GM12878 (cell line): ENCODE measurements around the gene LSAMP. TPM values are rescaled to one million over a fixed set of nuclear protein-coding genes. Genes with fewer than 3 reads are reported as not detected.

Experiments
- ATF2 ChIP-seq: IDR thresholded peaks from 2 replicates; pipeline ENCODE4 v1.6.1; 2012; ENCODE audit warnings: low read length, inconsistent platforms
- CHD1 ChIP-seq: IDR thresholded peaks from 2 replicates; pipeline ENCODE4 v1.6.1; 2012; ENCODE audit warnings: low read depth, low read length, improper control_type of control experiment
- EGR1 ChIP-seq, 2 experiments: IDR thresholded peaks; 1 replicate in 1 of 2; 2 replicates in 1 of 2; pipeline ENCODE4 v1.6.1; 2011 to 2012; ENCODE audit warnings: low read depth in 2 of 2, low read length in 2 of 2, borderline replicate concordance in 1 of 2, mild to moderate bottlenecking in 1 of 2, moderate library complexity in 1 of 2
- EZH2 ChIP-seq: IDR thresholded peaks from 2 replicates; pipeline ENCODE4 v1.6.1; 2012; ENCODE audit warnings: low read depth, mild to moderate bottlenecking, control low read depth, inconsistent platforms, low read length, borderline replicate concordance; ENCODE audit not compliant: control insufficient read depth
- FOXM1 ChIP-seq: IDR thresholded peaks from 2 replicates; pipeline ENCODE4 v1.6.1; 2012; ENCODE audit warnings: low read depth, mild to moderate bottlenecking, inconsistent platforms, low read length, moderate library complexity
- HDAC2 ChIP-seq: fragments of 200-600 bp; sonication (generic); IDR thresholded peaks from 2 replicates; pipeline ENCODE4 v1.6.1; 2017
- IRF3 ChIP-seq: fragments of 450-650 bp; IDR thresholded peaks from 2 replicates; pipeline ENCODE4 v1.6.1; 2014; ENCODE audit warnings: mild to moderate bottlenecking
- LARP7 ChIP-seq: fragments of 450-650 bp; IDR thresholded peaks from 2 replicates; pipeline ENCODE4 v1.6.1; 2017; ENCODE audit warnings: mild to moderate bottlenecking
- MEF2A ChIP-seq: IDR thresholded peaks from 2 replicates; pipeline ENCODE4 v1.6.1; 2011; ENCODE audit warnings: low read depth, mild to moderate bottlenecking, low read length, moderate library complexity; ENCODE audit not compliant: insufficient read depth
- MYB ChIP-seq: fragments of 150-350 bp; IDR thresholded peaks from 2 replicates; pipeline ENCODE4 v1.6.1; 2014; ENCODE audit warnings: mild to moderate bottlenecking, low read depth, low read length, borderline replicate concordance
- NBN ChIP-seq: fragments of 450-650 bp; IDR thresholded peaks from 2 replicates; pipeline ENCODE4 v1.6.1; 2016
- PAX5 ChIP-seq: IDR thresholded peaks from 2 replicates; pipeline ENCODE4 v1.6.1; 2011; ENCODE audit warnings: low read depth, low read length, borderline replicate concordance
- POLR2A ChIP-seq: IDR thresholded peaks from 2 replicates; pipeline ENCODE4 v1.6.1; 2011; ENCODE audit warnings: low read depth, mild to moderate bottlenecking, low read length
- RELA ChIP-seq: fragments of 450-650 bp; IDR thresholded peaks from 2 replicates; pipeline ENCODE4 v1.8.0; 2014; ENCODE audit warnings: borderline replicate concordance; ENCODE audit not compliant: partially characterized antibody
- SP1 ChIP-seq: IDR thresholded peaks from one replicate; pipeline ENCODE4 v1.6.1; 2011; ENCODE audit warnings: low read depth, low read length
- TARDBP ChIP-seq: IDR thresholded peaks from 2 replicates; pipeline ENCODE4 v1.6.1; 2016; ENCODE audit warnings: borderline replicate concordance
- ZNF622 ChIP-seq: fragments of 450-650 bp; IDR thresholded peaks from 2 replicates; pipeline ENCODE4 v1.6.1; 2017; ENCODE audit warnings: mild to moderate bottlenecking, inconsistent platforms
- polyA plus RNA-seq, 11 experiments: library from polyadenylated mRNA; depleted of rRNA in 4 of 11; unstranded in 6 of 11; stranded (reverse) in 5 of 11; fragments of >200 nt; fragmentation: Nextera tagmentation in 4 of 11; fragmentation: Illumina TruSeq in 1 of 11; extraction: Ambion mirVana in 4 of 11; extraction: Trizol in 1 of 11; gene quantifications; 1 replicate in 1 of 11; 2 replicates in 10 of 11; pipeline versions ENCODE4 v1.2.1 to v1.2.3, GENCODE V29; 2011 to 2016; ENCODE audit warnings: inconsistent platforms in 2 of 11, missing spikeins in 2 of 11, low read depth in 1 of 11
- total RNA-seq, 4 experiments: library from RNA; depleted of rRNA in 3 of 4; stranded (reverse); fragments of >200 nt in 3 of 4; fragmentation: Illumina TruSeq in 1 of 4; extraction: Trizol in 1 of 4; gene quantifications; 2 replicates each; pipeline versions ENCODE4 v1.2.1 to v1.2.3, GENCODE V29; 2013 to 2021
- TF ChIP-seq, protein P1 (sequence below): IDR thresholded peaks from 2 replicates; pipeline ENCODE4 v1.6.1; 2012; ENCODE audit warnings: improper control_type of control experiment, low read depth, low read length; ENCODE audit not compliant: insufficient replicate concordance
- TF ChIP-seq, protein P2 (sequence below): IDR thresholded peaks from 2 replicates; pipeline ENCODE4 v1.6.1; 2011; ENCODE audit warnings: borderline replicate concordance, low read depth, mild to moderate bottlenecking, moderate library complexity, low read length; ENCODE audit not compliant: insufficient read depth, poor library complexity, severe bottlenecking
- TF ChIP-seq, protein P3 (sequence below): IDR thresholded peaks from 2 replicates; pipeline ENCODE4 v1.6.1; 2011; ENCODE audit warnings: mild to moderate bottlenecking, low read depth, low read length, moderate library complexity; ENCODE audit not compliant: insufficient replicate concordance

LSAMP gene
- total and polyA plus RNA-seq, 10 of the 15 experiments (the other 5 are each of a cell fraction or from before 2014, with no cell fraction given): 2.0 to 12.7 (median 6.5) TPM

DNA sequence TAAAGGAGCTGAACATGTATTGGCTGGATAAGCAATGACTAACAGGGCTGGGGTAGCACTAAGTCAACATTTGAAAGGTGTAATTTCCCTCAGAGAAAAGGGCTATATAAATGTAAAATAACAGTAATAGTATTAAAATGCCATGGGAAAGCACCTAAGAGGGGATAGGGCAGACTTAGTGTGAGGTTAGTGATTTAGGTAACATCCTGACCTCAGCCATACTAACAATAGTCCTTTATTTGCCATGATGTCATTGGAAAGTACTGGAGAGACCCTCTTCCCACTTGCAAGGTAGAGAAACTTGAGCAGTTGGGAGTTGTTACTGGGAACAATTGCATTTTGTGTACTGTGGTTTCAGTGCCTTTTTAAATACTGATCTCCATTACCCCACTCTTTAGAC, 103.4 kb downstream of the LSAMP start (continued):
- TF ChIP-seq, protein P1, sequence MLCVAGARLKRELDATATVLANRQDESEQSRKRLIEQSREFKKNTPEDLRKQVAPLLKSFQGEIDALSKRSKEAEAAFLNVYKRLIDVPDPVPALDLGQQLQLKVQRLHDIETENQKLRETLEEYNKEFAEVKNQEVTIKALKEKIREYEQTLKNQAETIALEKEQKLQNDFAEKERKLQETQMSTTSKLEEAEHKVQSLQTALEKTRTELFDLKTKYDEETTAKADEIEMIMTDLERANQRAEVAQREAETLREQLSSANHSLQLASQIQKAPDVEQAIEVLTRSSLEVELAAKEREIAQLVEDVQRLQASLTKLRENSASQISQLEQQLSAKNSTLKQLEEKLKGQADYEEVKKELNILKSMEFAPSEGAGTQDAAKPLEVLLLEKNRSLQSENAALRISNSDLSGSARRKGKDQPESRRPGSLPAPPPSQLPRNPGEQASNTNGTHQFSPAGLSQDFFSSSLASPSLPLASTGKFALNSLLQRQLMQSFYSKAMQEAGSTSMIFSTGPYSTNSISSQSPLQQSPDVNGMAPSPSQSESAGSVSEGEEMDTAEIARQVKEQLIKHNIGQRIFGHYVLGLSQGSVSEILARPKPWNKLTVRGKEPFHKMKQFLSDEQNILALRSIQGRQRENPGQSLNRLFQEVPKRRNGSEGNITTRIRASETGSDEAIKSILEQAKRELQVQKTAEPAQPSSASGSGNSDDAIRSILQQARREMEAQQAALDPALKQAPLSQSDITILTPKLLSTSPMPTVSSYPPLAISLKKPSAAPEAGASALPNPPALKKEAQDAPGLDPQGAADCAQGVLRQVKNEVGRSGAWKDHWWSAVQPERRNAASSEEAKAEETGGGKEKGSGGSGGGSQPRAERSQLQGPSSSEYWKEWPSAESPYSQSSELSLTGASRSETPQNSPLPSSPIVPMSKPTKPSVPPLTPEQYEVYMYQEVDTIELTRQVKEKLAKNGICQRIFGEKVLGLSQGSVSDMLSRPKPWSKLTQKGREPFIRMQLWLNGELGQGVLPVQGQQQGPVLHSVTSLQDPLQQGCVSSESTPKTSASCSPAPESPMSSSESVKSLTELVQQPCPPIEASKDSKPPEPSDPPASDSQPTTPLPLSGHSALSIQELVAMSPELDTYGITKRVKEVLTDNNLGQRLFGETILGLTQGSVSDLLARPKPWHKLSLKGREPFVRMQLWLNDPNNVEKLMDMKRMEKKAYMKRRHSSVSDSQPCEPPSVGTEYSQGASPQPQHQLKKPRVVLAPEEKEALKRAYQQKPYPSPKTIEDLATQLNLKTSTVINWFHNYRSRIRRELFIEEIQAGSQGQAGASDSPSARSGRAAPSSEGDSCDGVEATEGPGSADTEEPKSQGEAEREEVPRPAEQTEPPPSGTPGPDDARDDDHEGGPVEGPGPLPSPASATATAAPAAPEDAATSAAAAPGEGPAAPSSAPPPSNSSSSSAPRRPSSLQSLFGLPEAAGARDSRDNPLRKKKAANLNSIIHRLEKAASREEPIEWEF: no peak
- TF ChIP-seq HDAC2 (no peak), FOXM1 (peak; percentile 88; the same call in 1 of the 2 replicates), LARP7 (no peak), MYB (no peak), TARDBP (no peak), EGR1 (IDR thresholded peaks at IDR 0.05; ENCODE audit: borderline replicate concordance in 1 of 2, low read depth in 2 of 2, low read length in 2 of 2) (no peak), ATF2 (peak; percentile 79), NBN (0 out of 2 replicates have a peak, but pooled peaks have one; percentile 40), POLR2A (no peak), RELA (no peak), CHD1 (no peak), MEF2A (no peak), EZH2 (no peak), SP1 (no peak), ZNF622 (no peak), IRF3 (no peak), PAX5 (no peak)
- TF ChIP-seq, protein P2, sequence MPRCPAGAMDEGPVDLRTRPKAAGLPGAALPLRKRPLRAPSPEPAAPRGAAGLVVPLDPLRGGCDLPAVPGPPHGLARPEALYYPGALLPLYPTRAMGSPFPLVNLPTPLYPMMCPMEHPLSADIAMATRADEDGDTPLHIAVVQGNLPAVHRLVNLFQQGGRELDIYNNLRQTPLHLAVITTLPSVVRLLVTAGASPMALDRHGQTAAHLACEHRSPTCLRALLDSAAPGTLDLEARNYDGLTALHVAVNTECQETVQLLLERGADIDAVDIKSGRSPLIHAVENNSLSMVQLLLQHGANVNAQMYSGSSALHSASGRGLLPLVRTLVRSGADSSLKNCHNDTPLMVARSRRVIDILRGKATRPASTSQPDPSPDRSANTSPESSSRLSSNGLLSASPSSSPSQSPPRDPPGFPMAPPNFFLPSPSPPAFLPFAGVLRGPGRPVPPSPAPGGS: peak; percentile 46
- TF ChIP-seq, protein P3, sequence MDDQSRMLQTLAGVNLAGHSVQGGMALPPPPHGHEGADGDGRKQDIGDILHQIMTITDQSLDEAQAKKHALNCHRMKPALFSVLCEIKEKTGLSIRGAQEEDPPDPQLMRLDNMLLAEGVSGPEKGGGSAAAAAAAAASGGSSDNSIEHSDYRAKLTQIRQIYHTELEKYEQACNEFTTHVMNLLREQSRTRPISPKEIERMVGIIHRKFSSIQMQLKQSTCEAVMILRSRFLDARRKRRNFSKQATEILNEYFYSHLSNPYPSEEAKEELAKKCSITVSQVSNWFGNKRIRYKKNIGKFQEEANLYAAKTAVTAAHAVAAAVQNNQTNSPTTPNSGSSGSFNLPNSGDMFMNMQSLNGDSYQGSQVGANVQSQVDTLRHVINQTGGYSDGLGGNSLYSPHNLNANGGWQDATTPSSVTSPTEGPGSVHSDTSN: no peak
